ENCODE measurements around the gene CDKAL1.

DNA sequence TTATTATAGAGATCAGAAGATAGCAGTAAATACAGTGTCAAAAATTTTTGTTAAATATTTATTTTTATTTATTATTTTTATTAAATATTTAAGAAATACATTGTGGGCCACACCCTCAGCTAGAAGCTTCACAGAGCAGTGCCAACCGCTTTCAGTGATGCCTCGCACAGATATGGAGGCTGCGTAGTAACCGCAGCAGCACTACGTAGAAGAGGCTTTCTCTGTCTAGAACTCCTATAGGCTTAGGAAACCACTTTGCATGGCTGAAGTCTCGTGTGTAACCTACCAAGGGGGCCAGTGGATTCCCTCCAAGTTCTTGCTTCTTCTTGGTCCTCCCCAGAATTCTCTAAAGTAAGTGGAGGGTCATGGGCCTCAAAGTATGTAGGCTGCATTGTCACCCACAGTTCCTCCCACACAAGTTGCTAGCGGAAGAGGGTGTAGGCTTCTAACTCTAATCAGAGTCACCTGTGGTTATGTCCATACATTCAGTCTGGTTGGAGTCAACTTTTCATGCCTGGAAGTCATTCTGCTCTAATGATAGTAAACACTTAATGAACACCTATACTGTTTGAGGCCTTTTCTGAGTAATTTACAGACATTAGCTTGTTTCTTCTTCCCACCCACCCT is 285.6 kb downstream of the CDKAL1 start:
- TF ChIP-seq PPARA (CRISPR knock-in tag; IDR thresholded peaks at IDR 0.05; ENCODE audit: borderline replicate concordance) (no peak), ZNF8 (CRISPR knock-in tag; IDR thresholded peaks at IDR 0.05) (no peak)

Measured in SK-N-SH treated with all-trans-retinoic acid at 6 μM for 48 hours (cell line).